Lung (tissue), 12 donors: ENCODE data around the gene ASAP2. TPM values are rescaled to one million over a fixed set of nuclear protein-coding genes. Genes with fewer than 3 reads are reported as not detected.

Experiments
- ATAC-seq: fragments of 200-7000 bp; cut with Tn5 transposase; one replicate; pipeline ENCODE4 v1.9.1; 2020; ENCODE audit warnings: moderate number of reproducible peaks; ENCODE audit not compliant: insufficient read depth, low FRiP score
- DNase-seq, 3 donors: peaks; one replicate each; pipeline ENCODE4 v3.0.0-alpha.2; 2013 to 2017
- H3K27ac ChIP-seq, 2 donors: one replicate each; pipeline ENCODE4 v1.5.1; 2013; ENCODE audit warnings: mild to moderate bottlenecking in 2 of 2, moderate library complexity in 2 of 2, control low read depth in 1 of 2, inconsistent platforms in 1 of 2, low read depth in 1 of 2, low read length in 1 of 2
- H3K27me3 ChIP-seq, 3 donors: one replicate each; pipeline ENCODE4 v1.5.1; 2013; ENCODE audit warnings: low read length in 2 of 3; ENCODE audit not compliant: control insufficient read depth in 3 of 3, insufficient read depth in 3 of 3
- H3K36me3 ChIP-seq, 4 donors: one replicate each; pipeline ENCODE4 v1.5.1; 2013; ENCODE audit warnings: low read length in 4 of 4, mild to moderate bottlenecking in 1 of 4, moderate library complexity in 1 of 4; ENCODE audit not compliant: control insufficient read depth in 4 of 4, insufficient read depth in 4 of 4
- H3K4me1 ChIP-seq, 5 donors: one replicate each; pipeline ENCODE4 v1.5.1; 2013; ENCODE audit warnings: low read length in 5 of 5, mild to moderate bottlenecking in 2 of 5, moderate library complexity in 1 of 5; ENCODE audit not compliant: control insufficient read depth in 5 of 5, insufficient read depth in 5 of 5
- H3K4me3 ChIP-seq: one replicate; pipeline ENCODE4 v1.5.1; 2013; ENCODE audit warnings: mild to moderate bottlenecking, control low read depth, moderate library complexity
- H3K9ac ChIP-seq, 2 donors: one replicate each; pipeline ENCODE4 v1.5.1; 2013; ENCODE audit warnings: low read length in 2 of 2, control low read depth in 1 of 2; ENCODE audit not compliant: insufficient read depth in 1 of 2
- H3K9me3 ChIP-seq, 4 donors: one replicate each; pipeline ENCODE4 v1.5.1; 2013; ENCODE audit warnings: low read length in 3 of 4, mild to moderate bottlenecking in 1 of 4, moderate library complexity in 1 of 4; ENCODE audit not compliant: control insufficient read depth in 4 of 4, insufficient read depth in 3 of 4
- CTCF ChIP-seq: IDR thresholded peaks from 2 replicates; pipeline ENCODE4 v1.5.1; 2012; ENCODE audit warnings: mild to moderate bottlenecking; ENCODE audit errors: control extremely low read depth, extremely low read depth
- WGBS, 2 donors: extraction: QIAGEN DNeasy Blood & Tissue Kit; methylation state at CpG; one replicate each; pipeline ENCODE4 v1.1.7; 2013; 5-methylcytosine and 5-hydroxymethylcytosine counted together
- polyA plus RNA-seq, 2 donors: library from polyadenylated mRNA; stranded (reverse); fragments of 200-250 nt; gene quantifications; one replicate each; pipeline ENCODE4 v1.2.1, GENCODE V29; 2013
- total RNA-seq, 2 donors: library from RNA; depleted of rRNA in 1 of 2; stranded (reverse); fragments of >200 nt in 1 of 2; gene quantifications; one replicate each; pipeline ENCODE4 v1.2.1, GENCODE V29; 2014 to 2021
- donor health status: control.
- donor health status: control.
- donor health status: Bipolar disorder and iron deficiency.
- donor health status: healthy.
- donor health status: DM: yes; HTN: yes; CAD: no.

Gene ASAP2
- total and polyA plus RNA-seq, 4 donors = 7.4 to 30.9 (median 17.0) TPM

GRCh38 chr2:9374071-9374730, 167.6 kb downstream of the ASAP2 start:
- Histone ChIP-seq H3K27me3 (no peaks in the 10 kb centered on the region), H3K4me1 (peaks cover 0 to 19% (median 0%) of the 10 kb centered on the region in 5 donors), H3K27ac (no peak overlapping the region), H3K9ac (no peak overlapping the region), H3K36me3 (peaks cover 0 to 22% (median 5%) of the 10 kb centered on the region in 4 donors), H3K4me3 (no peak overlapping the region), H3K9me3 (no peaks in the 10 kb centered on the region)
- TF ChIP-seq CTCF = no peak
- ATAC-seq = no peak
- WGBS, 2 donors = 97 to 98% methylated on average over 18 of the region's 18 CpGs
- no peak for DNase-seq

- H3K4me1 ChIP-seq = peaks cover 0 to 24% (median 0%) of the 10 kb centered on the region in 5 donors
- no peak overlapping the region for H3K9ac ChIP-seq
- H3K27ac ChIP-seq = no peak overlapping the region
- no peaks in the 10 kb centered on the region for H3K9me3 ChIP-seq
- WGBS, 2 donors = 80 to 92% methylated on average over 4 of the region's 4 CpGs
- ATAC-seq (no peak), DNase-seq (no peak)
- TF ChIP-seq CTCF = no peak
- H3K36me3 ChIP-seq = peaks cover 0 to 24% (median 3%) of the 10 kb centered on the region in 4 donors
- no peak overlapping the region for H3K4me3 ChIP-seq
- no peaks in the 10 kb centered on the region for H3K27me3 ChIP-seq
Measured at GRCh38 chr2:9375857-9376428, 169.3 kb downstream of the ASAP2 start.

GRCh38 chr2:9377461-9378097, 171.0 kb downstream of the ASAP2 start:
- DNase-seq = no peak
- Histone ChIP-seq H3K9ac (no peak overlapping the region), H3K36me3 (peaks cover 0 to 23% (median 1%) of the 10 kb centered on the region in 4 donors), H3K27ac (peak overlapping the region; percentile 29 to 61), H3K9me3 (no peaks in the 10 kb centered on the region), H3K27me3 (no peaks in the 10 kb centered on the region), H3K4me3 (no peak overlapping the region), H3K4me1 (peaks cover 0 to 24% (median 0%) of the 10 kb centered on the region in 5 donors)
- no peak for ATAC-seq
- WGBS, 2 donors = 55 to 71% methylated on average over 9 of the region's 9 CpGs
- TF ChIP-seq CTCF = no peak
